Measurements from ENCODE around the gene CD47.

DNA sequence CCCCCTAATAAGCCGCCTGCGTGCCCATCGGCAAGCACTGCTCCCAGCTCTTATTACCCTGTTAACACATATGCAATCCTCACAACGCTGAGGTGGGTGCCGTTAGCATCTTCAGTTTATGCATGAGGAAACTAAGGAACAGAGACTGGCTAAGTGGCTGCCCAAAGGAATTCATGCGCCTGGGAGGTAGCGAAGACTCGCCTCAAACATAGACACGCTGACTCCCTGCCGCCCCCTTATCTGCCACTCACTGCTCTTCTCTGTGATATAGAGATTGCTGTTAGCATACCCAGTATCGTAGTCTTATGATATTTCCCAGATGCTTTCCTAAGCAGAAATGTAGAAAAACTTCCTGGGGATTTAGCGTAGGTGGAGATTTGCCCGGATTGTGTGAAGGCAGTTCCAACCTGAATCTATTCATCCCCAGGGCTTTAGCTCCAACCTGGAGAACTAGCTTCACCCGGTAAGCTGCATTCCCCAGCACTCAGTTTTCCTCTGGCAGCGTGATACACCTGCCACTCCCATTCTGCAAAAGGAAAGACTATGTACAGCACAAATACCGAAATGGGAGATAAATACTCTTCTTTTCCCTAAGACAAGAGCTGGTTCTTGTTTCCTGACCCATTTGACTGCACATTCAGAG, 23.7 kb upstream of the CD47 start:
- TF ChIP-seq, protein P1, sequence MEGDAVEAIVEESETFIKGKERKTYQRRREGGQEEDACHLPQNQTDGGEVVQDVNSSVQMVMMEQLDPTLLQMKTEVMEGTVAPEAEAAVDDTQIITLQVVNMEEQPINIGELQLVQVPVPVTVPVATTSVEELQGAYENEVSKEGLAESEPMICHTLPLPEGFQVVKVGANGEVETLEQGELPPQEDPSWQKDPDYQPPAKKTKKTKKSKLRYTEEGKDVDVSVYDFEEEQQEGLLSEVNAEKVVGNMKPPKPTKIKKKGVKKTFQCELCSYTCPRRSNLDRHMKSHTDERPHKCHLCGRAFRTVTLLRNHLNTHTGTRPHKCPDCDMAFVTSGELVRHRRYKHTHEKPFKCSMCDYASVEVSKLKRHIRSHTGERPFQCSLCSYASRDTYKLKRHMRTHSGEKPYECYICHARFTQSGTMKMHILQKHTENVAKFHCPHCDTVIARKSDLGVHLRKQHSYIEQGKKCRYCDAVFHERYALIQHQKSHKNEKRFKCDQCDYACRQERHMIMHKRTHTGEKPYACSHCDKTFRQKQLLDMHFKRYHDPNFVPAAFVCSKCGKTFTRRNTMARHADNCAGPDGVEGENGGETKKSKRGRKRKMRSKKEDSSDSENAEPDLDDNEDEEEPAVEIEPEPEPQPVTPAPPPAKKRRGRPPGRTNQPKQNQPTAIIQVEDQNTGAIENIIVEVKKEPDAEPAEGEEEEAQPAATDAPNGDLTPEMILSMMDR (conservative IDR thresholded peaks at IDR 0.05): no peak
- no peak for TF ChIP-seq EZH2 (IDR thresholded peaks at IDR 0.05; ENCODE audit: low read depth)
